Measurements from ENCODE around the gene ASCC3.

Gene ASCC3

DNA sequence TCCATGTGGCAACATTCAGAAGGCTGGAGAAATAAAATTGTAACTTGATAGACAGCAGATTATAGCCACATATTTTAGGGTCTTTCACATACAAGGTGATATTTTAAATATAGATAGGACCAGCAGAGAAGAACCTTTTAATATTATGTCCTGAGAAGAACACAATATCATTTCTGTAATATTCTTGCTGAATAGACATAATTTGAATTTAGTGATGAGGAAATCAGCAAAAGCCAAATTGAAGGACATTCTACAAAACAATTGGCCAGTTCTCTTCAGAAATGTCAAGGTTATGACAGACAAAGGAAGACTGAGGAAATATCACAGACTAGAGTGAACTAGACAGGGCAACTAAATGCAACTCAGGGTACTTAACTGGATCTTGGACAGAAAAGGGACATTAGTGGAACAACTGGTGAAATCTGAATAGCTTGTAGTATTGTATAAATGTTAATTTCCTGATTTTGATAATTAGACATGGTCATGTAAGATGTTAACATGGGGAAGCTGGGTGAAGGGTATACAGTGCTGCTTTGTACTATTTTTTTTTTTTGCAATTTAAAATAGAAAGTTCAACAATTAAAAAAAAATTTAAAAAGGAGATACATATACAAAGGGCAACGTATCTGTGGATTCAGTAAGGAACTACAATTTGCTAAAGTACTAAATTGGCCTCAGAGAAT, 281.9 kb downstream of the ASCC3 start:
- DNase-seq (ENCODE audit: low read depth in 2 of 3, low spot score in 1 of 3) = no peak

DNA sequence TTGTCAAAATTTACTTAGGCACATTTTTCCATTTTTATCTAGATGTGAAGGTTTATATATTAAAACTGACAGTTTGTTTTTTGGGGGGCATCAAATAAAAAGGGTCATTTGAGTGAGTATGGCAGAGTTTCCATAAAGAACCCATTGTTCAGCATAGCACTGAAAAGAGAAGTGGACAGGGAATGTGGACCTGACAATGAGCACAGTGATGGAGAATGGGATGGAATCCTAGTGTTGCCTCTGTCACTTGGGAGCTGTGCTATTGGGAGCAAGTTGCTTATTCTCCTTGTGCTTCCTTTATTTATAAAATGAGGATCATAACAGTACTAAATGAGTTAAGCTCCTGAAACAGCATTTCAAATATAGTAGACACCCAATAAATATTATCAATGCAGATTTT, 285.7 kb downstream of the ASCC3 start:
- no peak for DNase-seq (ENCODE audit: low read depth in 2 of 3, low spot score in 1 of 3)

DNA sequence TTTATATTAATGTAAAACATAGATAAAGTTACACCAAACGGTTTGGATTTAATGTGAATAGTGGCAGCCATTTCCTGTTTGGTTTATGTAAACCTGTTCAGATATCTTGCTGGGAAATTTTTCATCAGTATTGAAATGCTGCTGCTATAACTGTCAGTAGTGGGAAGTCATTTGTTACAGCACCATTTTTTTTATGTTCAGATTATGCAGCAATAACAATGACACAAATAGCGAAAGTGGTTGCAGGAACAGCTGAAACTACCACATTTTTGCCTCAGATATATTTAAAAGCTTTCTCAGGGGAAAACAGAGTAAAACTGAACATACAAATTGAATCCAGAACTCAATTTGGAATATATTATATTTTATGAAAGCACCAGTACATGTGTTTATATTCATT, 287.6 kb downstream of the ASCC3 start:
- no peak for DNase-seq (ENCODE audit: low read depth in 2 of 3, low spot score in 1 of 3)

DNA sequence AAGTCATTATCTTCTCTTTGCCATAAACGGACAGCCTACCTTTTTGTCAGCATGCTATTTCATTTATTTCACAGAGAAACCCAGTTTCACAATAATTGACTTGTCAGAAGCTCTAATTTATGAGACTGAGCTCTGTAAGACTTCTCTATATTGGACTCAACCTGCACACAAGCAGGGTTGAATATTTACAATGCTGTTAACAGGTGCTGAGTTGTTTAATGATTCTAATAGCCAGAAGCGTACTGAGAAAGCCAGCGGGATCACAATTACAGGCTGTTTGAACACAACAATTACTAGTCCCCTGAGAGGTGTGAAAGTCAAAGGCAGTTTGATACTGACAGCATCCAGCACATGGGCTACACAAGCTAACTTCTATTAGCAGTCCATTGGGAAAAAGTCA, 288.2 kb downstream of the ASCC3 start:
- no peak for DNase-seq (ENCODE audit: low read depth in 2 of 3, low spot score in 1 of 3)

DNA sequence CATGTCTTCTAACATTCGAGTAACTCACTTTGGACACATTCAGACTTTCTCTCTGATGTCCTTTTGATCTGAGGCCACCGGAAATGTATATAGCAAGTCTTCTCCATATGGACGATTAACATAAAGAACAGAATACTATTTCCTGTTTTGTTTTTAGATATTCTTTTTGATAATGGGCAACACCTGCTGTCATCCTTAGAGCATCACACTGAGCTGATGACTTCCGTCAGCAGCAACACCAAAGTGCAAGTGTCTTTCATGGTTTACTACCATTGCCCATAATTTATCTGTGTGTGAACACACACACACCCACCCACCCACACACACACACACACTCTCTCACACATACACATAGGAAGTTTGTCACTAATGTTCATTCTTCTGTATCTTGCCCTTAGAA, 303.7 kb downstream of the ASCC3 start:
- no peak for DNase-seq (ENCODE audit: low read depth in 2 of 3, low spot score in 1 of 3)

DNA sequence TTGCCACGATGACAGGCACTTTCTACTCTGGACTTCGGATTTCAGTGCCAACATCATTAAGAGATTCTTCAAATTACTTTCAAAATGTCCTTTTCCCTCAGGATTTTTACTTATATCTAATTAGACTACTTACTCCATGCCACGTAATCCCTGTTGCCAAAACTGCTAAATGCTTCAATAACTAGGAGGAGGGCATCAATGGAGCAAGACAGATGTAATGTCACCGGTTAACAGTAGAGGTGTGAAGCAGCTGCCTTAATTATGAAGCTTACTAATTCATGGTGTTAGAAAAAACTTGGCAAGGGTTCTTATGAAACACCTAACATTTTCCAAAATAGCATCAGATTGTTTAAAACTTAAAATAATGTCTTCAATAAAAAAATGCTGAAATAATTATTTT, 305.2 kb downstream of the ASCC3 start:
- no peak for DNase-seq (ENCODE audit: low read depth in 2 of 3, low spot score in 1 of 3)

DNA sequence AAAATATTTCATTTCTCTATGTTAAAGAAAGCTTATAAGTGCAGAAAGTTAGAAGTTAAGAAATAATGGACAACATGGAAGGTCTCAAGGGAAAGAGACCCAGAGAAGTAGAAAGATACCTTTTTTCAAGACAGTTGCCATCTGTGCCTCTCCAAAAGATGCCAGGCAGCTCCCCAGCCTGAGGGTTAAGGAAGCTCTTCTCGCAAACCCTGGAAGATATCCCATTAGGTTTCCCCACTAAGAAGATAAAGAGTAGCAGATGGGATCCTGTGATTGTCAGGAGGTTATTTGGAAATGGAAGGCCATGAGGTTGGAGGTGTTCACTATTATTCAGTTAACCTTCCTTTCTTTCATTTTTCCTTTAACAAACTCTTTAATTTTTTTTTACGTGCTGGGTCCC, 306.3 kb downstream of the ASCC3 start:
- no peak for DNase-seq (ENCODE audit: low read depth in 2 of 3, low spot score in 1 of 3)

DNA sequence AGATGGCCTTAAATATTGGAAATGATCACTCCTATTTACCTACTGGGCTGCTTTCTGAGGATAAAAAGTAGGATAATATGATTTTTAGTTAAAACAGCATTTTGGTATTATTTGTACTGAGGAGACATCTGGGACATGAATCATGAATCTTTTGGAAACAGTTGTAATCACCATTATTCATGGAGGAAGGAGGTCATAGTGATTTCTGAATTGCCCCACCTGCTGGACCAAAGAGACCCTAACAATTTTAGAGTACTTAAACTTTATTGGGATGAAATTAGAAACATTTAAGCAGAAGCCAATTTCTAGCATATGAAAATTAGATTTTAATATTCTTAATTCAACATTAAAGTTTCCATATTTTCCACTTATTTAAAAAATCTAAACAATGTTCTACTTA, 308.0 kb downstream of the ASCC3 start:
- no peak for DNase-seq (ENCODE audit: low read depth in 2 of 3, low spot score in 1 of 3)

DNA sequence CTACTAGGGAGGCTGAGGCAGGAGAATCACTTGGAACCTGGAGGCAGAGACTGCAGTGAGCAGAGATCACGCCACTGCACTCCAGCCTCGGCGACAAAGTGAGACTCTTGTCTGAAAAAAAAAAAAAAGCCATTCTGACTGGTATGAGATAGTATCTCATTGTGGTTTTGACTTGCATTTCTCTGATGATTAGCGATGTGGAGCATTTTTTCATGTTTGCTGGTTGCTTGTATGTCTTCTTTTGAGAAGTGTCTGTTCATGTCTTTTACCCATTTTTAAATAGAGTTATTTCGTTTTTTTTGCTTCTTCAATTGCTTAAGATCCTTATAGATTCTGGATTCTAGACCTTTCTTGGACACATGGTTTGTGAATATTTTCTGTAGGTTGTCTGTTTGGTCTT, 312.9 kb downstream of the ASCC3 start:
- DNase-seq (ENCODE audit: low read depth in 2 of 3, low spot score in 1 of 3) = no peak

DNA sequence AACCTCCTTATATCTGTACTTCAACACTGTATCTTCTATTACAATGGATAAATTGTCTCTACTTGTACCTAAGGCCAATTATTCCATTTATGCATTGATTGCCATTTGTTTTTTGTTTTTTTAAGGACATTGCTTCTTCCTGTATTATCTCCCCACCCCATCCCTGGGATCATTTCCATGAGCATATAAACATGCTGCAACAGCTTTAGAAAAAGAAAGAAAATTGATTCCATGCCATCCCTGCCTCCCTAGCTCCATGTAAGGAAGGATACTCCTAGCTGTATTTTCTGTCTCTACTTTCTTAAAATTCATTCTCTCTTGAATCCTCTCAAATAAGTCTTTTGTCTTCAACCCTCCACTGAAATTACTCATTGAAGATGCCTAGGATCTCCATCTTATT, 314.6 kb downstream of the ASCC3 start:
- DNase-seq (ENCODE audit: low read depth in 2 of 3, low spot score in 1 of 3) = no peak

DNA sequence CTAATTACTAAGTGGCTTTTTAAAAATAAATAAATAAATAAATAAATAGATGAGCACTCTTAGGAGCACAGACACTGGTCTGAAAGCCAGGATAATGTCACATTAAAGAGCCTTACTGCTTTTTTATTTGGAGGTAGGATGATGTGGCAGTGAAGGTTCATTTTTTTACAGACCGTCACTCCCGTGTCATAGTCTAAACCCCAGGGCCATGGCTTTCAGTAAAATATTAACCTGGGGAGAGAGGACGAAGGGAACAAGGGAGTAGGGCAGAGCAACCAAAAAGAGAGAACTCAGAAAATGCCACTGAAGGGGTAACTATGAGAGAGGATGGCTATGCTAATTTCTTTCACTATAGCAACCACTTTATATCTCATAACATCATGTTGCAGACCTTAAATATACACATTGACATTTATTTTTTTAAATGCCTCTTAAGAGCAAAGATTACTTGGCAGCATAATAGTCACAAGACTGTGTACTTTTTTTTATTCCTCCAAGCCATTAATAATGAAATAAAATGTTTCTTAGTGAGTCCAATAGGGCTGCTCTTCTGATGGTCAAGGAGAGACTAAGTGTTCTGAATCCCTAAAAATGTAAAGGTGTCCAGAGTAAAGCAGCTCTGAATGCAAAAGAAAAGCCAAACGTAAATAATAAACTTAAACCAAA, 315.6 kb downstream of the ASCC3 start:
- no peak for DNase-seq (ENCODE audit: low read depth in 2 of 3, low spot score in 1 of 3)

DNA sequence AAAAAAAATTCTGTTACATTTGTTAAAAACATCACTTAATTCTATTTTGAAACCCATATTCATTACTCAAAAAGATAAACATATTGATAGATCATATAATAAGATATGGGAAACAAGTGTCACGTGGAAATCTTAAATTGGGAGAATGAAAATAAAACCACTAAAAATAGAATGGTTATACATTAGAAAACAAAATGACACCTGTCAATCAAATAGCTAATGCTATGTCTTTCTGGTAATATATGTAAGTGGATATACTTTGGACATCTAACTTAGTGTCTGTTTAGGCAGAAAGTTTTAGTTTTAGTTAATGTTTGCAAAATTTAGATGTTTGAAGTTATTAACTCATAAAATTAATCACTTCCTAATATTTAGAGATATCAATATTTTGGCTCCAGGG, 321.3 kb downstream of the ASCC3 start:
- DNase-seq (ENCODE audit: low read depth in 2 of 3, low spot score in 1 of 3) = no peak

DNA sequence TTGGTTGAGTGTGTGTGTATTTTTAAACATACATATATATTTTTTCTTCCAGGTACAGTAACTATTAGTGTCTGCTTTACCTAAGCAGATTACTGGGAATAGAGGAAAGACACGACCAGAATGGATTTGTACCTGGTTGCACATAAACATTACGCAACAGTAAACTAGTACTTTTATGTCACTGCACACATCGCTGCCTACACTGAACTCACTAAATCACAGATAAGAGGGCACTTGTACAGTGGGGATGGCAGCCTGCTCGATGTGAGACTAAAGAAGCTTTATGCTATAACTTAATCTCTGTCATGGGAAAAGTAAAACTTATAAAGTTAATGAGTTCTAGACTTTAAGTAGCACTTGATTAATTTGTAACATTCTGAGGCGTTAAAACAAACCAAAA, 326.9 kb downstream of the ASCC3 start:
- DNase-seq (ENCODE audit: low read depth in 2 of 3, low spot score in 1 of 3) = no peak

DNA sequence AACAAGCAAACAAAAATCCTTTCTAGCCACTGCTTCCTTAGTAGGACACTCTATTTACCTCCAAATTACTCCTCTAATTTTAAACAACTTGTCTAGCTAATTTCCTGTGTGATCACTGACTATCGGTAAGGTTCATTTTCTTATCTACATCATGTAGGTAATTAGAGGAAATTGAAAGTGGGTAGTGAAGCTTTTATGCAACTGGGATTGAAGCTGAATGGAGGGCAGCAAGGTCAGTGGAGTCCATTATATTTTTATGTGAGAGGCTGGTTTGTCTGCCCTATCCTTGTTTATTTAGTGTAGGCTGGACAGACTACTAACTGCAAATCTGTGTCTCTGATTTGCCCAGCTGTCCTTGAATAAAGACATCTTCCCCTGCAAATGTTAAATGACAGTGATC, 327.9 kb downstream of the ASCC3 start:
- DNase-seq (ENCODE audit: low read depth in 2 of 3, low spot score in 1 of 3) = no peak

DNA sequence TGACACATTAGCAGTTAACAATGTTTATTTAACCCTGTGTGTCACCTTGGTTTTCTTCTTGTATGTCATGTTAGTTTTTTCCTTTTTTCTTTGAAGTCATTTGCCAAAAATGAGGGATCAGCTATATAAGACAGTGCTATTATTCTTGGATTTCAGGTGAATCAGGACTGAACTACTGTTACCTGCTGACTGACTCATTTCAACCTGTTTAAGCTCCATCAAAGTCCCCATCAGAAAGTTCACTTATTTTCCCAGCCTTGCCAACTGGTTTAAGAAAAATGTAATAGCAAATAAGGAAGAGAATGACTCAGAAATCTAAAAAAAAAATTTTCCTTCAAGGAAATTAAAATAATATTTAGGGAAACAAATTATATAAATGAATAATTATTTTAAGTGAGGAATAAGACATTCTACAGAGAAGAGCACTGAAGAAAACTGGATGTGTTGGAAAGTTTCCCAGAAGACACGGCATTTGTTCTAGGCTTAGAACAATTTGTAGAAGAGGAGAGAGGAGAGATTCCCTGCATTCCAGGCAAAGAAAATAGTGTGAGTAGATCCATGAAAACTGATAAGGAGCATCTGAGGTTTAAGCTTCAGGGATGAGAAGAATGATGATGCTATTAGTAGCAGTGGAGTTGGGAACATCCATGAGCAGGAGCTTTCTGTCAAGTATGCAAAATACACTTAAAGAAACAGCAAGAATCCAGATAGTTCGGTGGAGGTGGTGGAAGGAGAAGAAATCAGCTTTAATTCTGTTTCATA, 331.5 kb downstream of the ASCC3 start:
- no peak for DNase-seq (ENCODE audit: low read depth in 2 of 3, low spot score in 1 of 3)

DNA sequence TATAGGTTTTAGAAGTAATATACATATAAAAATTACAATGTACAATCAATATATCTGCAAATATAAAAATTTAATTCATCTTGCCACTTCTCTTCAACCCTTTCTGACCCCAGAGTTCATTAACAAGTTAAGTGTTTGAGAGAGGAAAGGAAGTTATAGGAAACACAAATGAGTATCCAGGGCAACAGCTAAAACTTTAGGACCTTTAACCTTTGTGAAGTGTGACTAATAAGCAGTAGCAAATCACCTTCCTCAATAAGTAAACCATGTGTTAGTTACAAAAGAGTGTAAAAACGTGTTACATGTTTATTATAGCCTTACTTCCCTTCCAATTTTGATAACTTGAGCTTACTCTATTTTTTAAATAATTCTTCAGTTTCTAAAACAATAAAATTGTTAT, 343.0 kb downstream of the ASCC3 start:
- no peak for DNase-seq (ENCODE audit: low read depth in 2 of 3, low spot score in 1 of 3)

DNA sequence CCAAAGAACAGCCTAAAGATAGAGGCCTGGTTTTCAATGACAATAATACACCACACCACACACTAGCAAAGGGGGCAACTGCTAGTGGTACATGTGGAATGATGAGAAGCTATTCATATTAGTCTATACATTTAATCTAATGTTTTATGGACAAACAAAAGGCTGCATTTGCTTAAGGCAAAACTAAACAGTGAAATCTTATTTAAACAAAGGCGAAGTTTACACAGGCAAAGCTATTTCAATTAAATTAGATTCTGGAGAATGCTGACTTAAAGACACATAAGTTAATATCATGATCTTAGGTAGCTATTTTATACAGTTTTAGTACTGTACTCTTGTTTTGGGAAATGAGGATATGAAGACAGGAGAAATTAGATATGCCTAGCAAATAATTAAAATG, 362.5 kb downstream of the ASCC3 start:
- DNase-seq (ENCODE audit: low read depth in 2 of 3, low spot score in 1 of 3) = no peak

DNA sequence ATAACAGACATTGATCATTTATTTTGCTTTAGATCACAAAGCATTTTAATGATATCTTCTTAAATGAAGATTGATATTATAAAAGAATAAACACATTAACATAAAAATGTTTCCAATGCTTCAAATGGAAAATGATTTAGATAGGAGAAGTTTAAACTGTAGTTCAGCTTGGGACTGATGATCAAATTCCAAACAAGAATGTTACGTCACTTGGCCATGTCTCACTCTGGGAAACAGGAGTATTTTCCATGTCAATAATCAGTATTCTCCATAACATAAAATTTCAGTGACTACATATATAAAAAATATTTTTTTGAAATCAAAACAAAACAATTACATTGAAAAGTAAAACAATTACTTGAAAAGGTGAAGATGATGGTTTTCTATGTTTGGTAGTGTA, 363.5 kb downstream of the ASCC3 start:
- DNase-seq (ENCODE audit: low read depth in 2 of 3, low spot score in 1 of 3) = no peak

DNA sequence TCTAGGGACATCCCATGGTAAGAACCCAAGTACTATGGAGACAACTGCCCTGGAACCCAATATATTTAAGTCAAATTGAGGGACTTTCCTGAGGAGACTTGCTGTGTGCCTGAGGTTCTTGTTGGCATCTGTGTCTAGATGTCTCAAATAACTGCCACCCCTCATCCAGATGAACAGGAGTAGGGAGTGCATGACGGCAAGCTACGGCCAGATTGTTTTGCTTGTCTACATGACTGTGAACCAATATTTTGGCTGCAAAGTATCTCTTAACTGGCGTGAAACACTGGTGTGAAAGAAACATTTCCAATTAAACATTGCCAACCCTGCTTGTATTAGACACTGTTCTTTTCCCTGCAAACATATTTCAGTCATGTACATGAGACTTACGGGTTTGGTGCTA, 364.0 kb downstream of the ASCC3 start:
- no peak for DNase-seq (ENCODE audit: low read depth in 2 of 3, low spot score in 1 of 3)

DNA sequence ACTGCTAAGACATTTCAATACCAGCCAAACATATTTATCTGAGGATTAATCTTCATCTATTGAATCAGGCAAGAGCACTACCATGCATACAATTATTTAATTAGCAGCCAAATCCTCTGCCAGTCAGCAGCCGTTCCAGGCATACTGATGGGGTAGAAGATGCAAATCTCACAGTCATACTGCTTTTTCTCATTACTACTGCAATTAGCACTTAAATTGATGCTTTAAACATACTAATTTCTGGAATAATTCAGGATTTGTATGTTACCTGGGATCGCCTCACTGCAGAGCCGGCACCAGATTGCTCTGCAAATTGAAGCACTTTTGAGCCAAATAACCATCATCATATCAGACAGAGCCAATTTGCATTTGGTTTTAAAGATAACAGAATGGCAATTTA, 366.5 kb downstream of the ASCC3 start:
- DNase-seq (ENCODE audit: low read depth in 2 of 3, low spot score in 1 of 3) = no peak

DNA sequence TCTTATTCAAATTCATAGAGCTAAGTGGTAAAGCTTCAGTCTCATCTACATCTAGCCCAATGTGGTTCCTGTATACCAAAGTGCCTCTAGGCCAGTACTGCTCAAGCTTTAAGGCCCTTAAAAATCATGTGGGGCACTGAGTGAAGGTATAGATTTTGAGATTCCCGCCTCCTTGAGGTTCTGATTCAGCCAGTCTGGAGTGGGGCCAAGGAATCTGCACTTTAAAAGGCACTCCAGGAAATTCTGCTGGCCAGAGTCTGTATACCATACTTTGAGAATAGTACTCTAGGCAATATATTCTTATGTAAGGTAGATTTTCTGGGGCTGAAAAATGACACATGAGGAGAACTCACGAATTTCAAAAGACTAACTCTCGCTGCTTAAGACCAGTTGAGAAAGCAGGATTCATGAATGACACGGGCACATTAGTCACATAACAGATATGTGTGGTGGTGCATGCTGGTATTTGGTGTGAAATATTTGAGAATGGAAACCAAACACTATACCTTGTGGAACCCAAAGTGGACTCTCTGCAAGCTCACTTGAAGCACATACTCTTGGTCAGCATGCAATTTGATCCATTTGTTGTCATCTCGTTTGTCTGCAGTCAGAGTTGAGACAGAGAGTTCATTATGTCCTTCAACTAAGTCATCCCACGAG, 368.8 kb downstream of the ASCC3 start:
- no peak for DNase-seq (ENCODE audit: low read depth in 2 of 3, low spot score in 1 of 3)

DNA sequence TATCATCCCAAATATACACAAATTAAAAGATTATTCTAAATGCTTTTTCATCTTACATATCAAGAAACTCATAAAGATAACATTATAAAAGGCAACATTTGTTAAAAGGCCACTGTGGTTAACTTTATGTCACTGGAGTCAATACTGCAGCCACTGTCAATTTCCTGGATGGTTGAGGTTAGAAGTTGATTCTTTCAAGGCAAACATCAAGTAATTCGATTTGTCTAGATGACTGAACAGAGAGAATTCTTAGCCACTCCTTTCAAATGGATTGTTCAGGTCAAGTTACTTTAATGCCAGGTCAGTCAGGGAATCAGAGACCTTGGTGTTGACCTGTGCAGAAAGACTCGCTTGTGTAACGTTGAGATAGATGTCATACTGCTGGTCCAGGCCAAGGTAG, 372.0 kb downstream of the ASCC3 start:
- no peak for DNase-seq (ENCODE audit: low read depth in 2 of 3, low spot score in 1 of 3)
